ENCODE results near the gene PLXNA4.

DNA sequence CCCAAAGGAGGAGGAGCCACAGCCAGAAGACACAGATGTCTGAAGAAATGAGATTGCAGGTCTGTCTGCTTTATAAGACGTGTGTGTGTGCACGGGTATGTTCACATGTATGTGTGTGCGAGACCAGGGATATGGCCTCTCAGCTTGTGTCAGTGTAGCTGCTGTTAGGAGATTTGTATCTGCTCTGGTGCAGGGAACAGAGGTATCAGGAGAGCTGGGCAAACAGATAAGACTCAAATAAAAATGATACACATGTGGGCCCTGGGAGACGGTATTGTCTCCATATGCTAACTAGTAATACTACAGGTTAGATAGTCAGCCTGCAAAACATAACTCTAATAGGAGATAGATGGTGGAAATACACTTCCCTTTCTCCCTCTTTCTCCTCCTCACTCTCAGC, 161.0 kb downstream of the PLXNA4 start:
- TF ChIP-seq, protein P1, sequence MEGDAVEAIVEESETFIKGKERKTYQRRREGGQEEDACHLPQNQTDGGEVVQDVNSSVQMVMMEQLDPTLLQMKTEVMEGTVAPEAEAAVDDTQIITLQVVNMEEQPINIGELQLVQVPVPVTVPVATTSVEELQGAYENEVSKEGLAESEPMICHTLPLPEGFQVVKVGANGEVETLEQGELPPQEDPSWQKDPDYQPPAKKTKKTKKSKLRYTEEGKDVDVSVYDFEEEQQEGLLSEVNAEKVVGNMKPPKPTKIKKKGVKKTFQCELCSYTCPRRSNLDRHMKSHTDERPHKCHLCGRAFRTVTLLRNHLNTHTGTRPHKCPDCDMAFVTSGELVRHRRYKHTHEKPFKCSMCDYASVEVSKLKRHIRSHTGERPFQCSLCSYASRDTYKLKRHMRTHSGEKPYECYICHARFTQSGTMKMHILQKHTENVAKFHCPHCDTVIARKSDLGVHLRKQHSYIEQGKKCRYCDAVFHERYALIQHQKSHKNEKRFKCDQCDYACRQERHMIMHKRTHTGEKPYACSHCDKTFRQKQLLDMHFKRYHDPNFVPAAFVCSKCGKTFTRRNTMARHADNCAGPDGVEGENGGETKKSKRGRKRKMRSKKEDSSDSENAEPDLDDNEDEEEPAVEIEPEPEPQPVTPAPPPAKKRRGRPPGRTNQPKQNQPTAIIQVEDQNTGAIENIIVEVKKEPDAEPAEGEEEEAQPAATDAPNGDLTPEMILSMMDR (IDR thresholded peaks at IDR 0.05): no peak
- no peak for TF ChIP-seq POLR2A (IDR thresholded peaks at IDR 0.05)

Data from body of pancreas (tissue), 4 donors.